Endothelial cell of umbilical vein (primary cell): ENCODE results near the gene CARD16. TPM values are rescaled to one million over a fixed set of nuclear protein-coding genes. Genes with fewer than 3 reads are reported as not detected.
A peak's percentile ranks its signal among the peaks of the same experiment; 100 is the strongest.

Experiments
- BruUV-seq: library from RNA; stranded (reverse); fragments of 400-500 nt; replicated peaks from 2 replicates; lab custom pipeline; 2021; lab: Mats Ljungman, UMichigan
- CTCF ChIA-PET: fragments of 300-600, 350-600 bp; sonication (Branson Sonifier 250); formaldehyde crosslinking; loops from one replicate; lab custom pipeline; 2021; ENCODE audit warnings: antibody characterized with exemption, inconsistent platforms; lab: Charles Lee
- POLR2A ChIA-PET: fragments of 300-600, 350-600 bp; sonication (Branson Sonifier 250); formaldehyde crosslinking; loops from one replicate; lab custom pipeline; 2021; ENCODE audit warnings: antibody characterized with exemption, inconsistent platforms; lab: Charles Lee
- DNase-seq: peaks from one replicate; pipeline ENCODE4 v3.0.0-alpha.2; 2011; ENCODE audit warnings: low read depth, low spot score
- FAIRE-seq: peaks from 2 replicates; lab custom pipeline; 2011; peaks lifted over from hg19 to GRCh38; lab: Jason Lieb, UNC
- H2AFZ ChIP-seq: 2 replicates; pipeline ENCODE4 v1.6.0; 2012; ENCODE audit warnings: low read depth, low read length, control low read depth, inconsistent platforms
- H3K27ac ChIP-seq: 2 replicates; pipeline ENCODE4 v1.5.1; 2011; ENCODE audit warnings: low read depth, mild to moderate bottlenecking, control low read depth, low read length, moderate library complexity; ENCODE audit not compliant: insufficient read depth
- H3K27me3 ChIP-seq, 2 experiments: 2 replicates each; pipeline versions ENCODE4 v1.6.0 to v1.6.1; 2011; ENCODE audit warnings: low read length in 2 of 2, mixed read lengths in 1 of 2; ENCODE audit not compliant: control insufficient read depth in 2 of 2, insufficient read depth in 2 of 2
- H3K36me3 ChIP-seq, 2 experiments: 2 replicates in 1 of 2; 3 replicates in 1 of 2; pipeline ENCODE4 v1.5.1; 2011; ENCODE audit warnings: low read length in 2 of 2, mild to moderate bottlenecking in 1 of 2, moderate library complexity in 1 of 2; ENCODE audit not compliant: control insufficient read depth in 2 of 2, insufficient read depth in 2 of 2; ENCODE audit errors: extremely low read depth in 1 of 2
- H3K4me1 ChIP-seq: 3 replicates; pipeline ENCODE4 v1.5.1; 2011; ENCODE audit warnings: mild to moderate bottlenecking, low read length; ENCODE audit not compliant: control insufficient read depth, insufficient read depth; ENCODE audit errors: extremely low read depth
- H3K4me2 ChIP-seq: 2 replicates; pipeline ENCODE4 v1.6.1; 2011; ENCODE audit warnings: low read length, control low read depth, mixed read lengths; ENCODE audit not compliant: insufficient read depth
- H3K4me3 ChIP-seq, 3 experiments: fragments of 200-600 bp in 1 of 3; sonication (generic), shearing (Covaris generic) in 1 of 3; replicated peaks in 1 of 3; 2 replicates each; pipeline ENCODE4 v1.5.1; 2011 to 2016; ENCODE audit warnings: control low read depth in 3 of 3, low read length in 3 of 3, mild to moderate bottlenecking in 2 of 3, inconsistent platforms in 1 of 3, low read depth in 1 of 3, moderate library complexity in 1 of 3; ENCODE audit not compliant: insufficient read depth in 1 of 3
- H3K79me2 ChIP-seq: 2 replicates; pipeline ENCODE4 v1.6.0; 2012; ENCODE audit warnings: low read length, inconsistent platforms; ENCODE audit not compliant: control insufficient read depth, insufficient read depth
- H3K9ac ChIP-seq: replicated peaks from 2 replicates; pipeline ENCODE3; 2011; ENCODE audit warnings: low read length, control low read depth; ENCODE audit not compliant: insufficient read depth; ENCODE audit errors: extremely low read depth
- H3K9me1 ChIP-seq: replicated peaks from 3 replicates; pipeline ENCODE4 v1.6.0; 2011; ENCODE audit warnings: mild to moderate bottlenecking, low read length; ENCODE audit not compliant: control insufficient read depth, insufficient read depth; ENCODE audit errors: extremely low read depth
- H3K9me3 ChIP-seq: replicated peaks from 2 replicates; pipeline ENCODE4 v1.5.1; 2012; ENCODE audit warnings: low read length, inconsistent platforms; ENCODE audit not compliant: control insufficient read depth, insufficient read depth
- H4K20me1 ChIP-seq: replicated peaks from 2 replicates; pipeline ENCODE3; 2011; ENCODE audit warnings: mild to moderate bottlenecking, low read length; ENCODE audit not compliant: control insufficient read depth, insufficient read depth; ENCODE audit errors: extremely low read depth
- CTCF ChIP-seq, 2 donors: IDR thresholded peaks; 1 replicate in 1 of 2; 2 replicates in 1 of 2; pipeline ENCODE4 v1.5.1; 2011; ENCODE audit warnings: low read length in 2 of 2, mild to moderate bottlenecking in 2 of 2, moderate library complexity in 2 of 2, control low read depth in 1 of 2, inconsistent platforms in 1 of 2, low read depth in 1 of 2; ENCODE audit not compliant: insufficient read depth in 1 of 2; ENCODE audit errors: extremely low read depth in 1 of 2
- EZH2 ChIP-seq: IDR thresholded peaks from 2 replicates; pipeline ENCODE4 v1.6.1; 2012; ENCODE audit warnings: borderline replicate concordance, low read depth, mild to moderate bottlenecking, moderate library complexity, low read length, inconsistent platforms; ENCODE audit not compliant: severe bottlenecking
- FOS ChIP-seq: IDR thresholded peaks from 2 replicates; pipeline ENCODE4 v1.6.1; 2011; ENCODE audit warnings: mild to moderate bottlenecking, low read length, moderate library complexity, borderline replicate concordance; ENCODE audit not compliant: insufficient read depth
- GATA2 ChIP-seq: IDR thresholded peaks from 2 replicates; pipeline ENCODE4 v1.7.0; 2011; ENCODE audit warnings: low read depth, mild to moderate bottlenecking, moderate library complexity, mixed read lengths, low read length; ENCODE audit not compliant: insufficient read length, insufficient read depth
- JUN ChIP-seq: IDR thresholded peaks from 2 replicates; pipeline ENCODE4 v1.6.1; 2011; ENCODE audit warnings: borderline replicate concordance, low read depth; ENCODE audit not compliant: insufficient read length, insufficient read depth
- MAX ChIP-seq: IDR thresholded peaks from 2 replicates; pipeline ENCODE4 v1.6.1; 2011; ENCODE audit not compliant: insufficient read depth, insufficient read length
- MYC ChIP-seq: IDR thresholded peaks from one replicate; pipeline ENCODE4 v1.6.1; 2011; ENCODE audit warnings: mild to moderate bottlenecking, low read depth, low read length
- POLR2A ChIP-seq: IDR thresholded peaks from 2 replicates; pipeline ENCODE4 v1.6.1; 2012; ENCODE audit warnings: low read depth, mild to moderate bottlenecking, control low read depth, low read length
- POLR2AphosphoS5 ChIP-seq: IDR thresholded peaks from 2 replicates; pipeline ENCODE4 v1.6.1; 2012; ENCODE audit warnings: low read depth, mild to moderate bottlenecking, control low read depth, low read length, moderate library complexity; ENCODE audit not compliant: insufficient read depth
- dilution Hi-C: fragments of 300-500 bp; cut with MboI; formaldehyde crosslinking; loops from one replicate; pipeline ENCODE4 v1.15.0; 2019; ENCODE audit warnings: low sequenced_read_pairs; ENCODE audit not compliant: extremely low pct_ligation_motif_present
- intact Hi-C: fragments of 100-400 bp; cut with micrococcal nuclease; formaldehyde crosslinking; loops from one replicate; pipeline ENCODE4 v1.10.0; 2022
- polyA plus RNA-seq, 4 experiments: library from polyadenylated mRNA; depleted of rRNA in 3 of 4; stranded (reverse) in 3 of 4; unstranded in 1 of 4; fragments of >200 nt; gene quantifications; 2 replicates each; pipeline versions ENCODE4 v1.2.1 to v1.2.3, GENCODE V29; 2011 to 2012; ENCODE audit warnings: missing spikeins in 1 of 4
- total RNA-seq: library from RNA; stranded (reverse); gene quantifications from 2 replicates; pipeline ENCODE4 v1.2.3, GENCODE V29; 2021

The CARD16 gene
- total and polyA plus RNA-seq, 2 donors (not counting 3 experiments of a cell fraction or from before 2014, with no cell fraction given) = 26.8 to 76.6 TPM

- POLR2A ChIA-PET = no interaction called here
- FAIRE-seq = no peak
- CTCF ChIA-PET = no interaction called here
These were observed 29.0 kb upstream of the CARD16 start for GRCh38 chr11:105074166-105074530.

More at GRCh38 chr11:105074166-105074530, 29.0 kb upstream of the CARD16 start:
- TF ChIP-seq CTCF (IDR thresholded peaks at IDR 0.05; ENCODE audit: extremely low read depth in 1 of 2, insufficient read depth in 1 of 2, low read depth in 1 of 2, low read length in 2 of 2) (no peak), JUN (no peak), GATA2 (no peak), MAX (no peak), EZH2 (no peak), POLR2AphosphoS5 (no peak), FOS (no peak), POLR2A (no peak), MYC (no peak)
- H3K27ac ChIP-seq = peak overlapping the region; percentile 59
- no TSS peak for BruUV-seq
- intact Hi-C loops = no loop called here
- no peaks in the 10 kb centered on the region for H3K36me3 ChIP-seq
- H3K9me3 ChIP-seq = no peaks in the 10 kb centered on the region
- no peaks in the 10 kb centered on the region for H4K20me1 ChIP-seq
- peak overlapping the region; percentile 62 for H2AFZ ChIP-seq
- no peaks in the 10 kb centered on the region for H3K27me3 ChIP-seq
- H3K4me1 ChIP-seq = peaks cover 11% of the 10 kb centered on the region
- H3K9ac ChIP-seq = no peak overlapping the region
- DNase-seq = no peak
- H3K9me1 ChIP-seq = no peaks in the 10 kb centered on the region
- H3K79me2 ChIP-seq = no peaks in the 10 kb centered on the region
- dilution Hi-C loops = no loop called here
- peak overlapping the region; percentile 50 for H3K4me2 ChIP-seq
- H3K4me3 ChIP-seq = no peak overlapping the region
